SK-N-SH (cell line): ENCODE data around the gene COX7A2. TPM values are rescaled to one million over a fixed set of nuclear protein-coding genes. Genes with fewer than 3 reads are reported as not detected.
A peak's percentile ranks its signal among the peaks of the same experiment; 100 is the strongest.

Experiments used
- CTCF ChIA-PET: fragments of 300-600, 350-600 bp; formaldehyde crosslinking; extraction: SDS; loops from one replicate; lab custom pipeline; 2021; lab: Yijun Ruan, JAX
- POLR2A ChIA-PET: fragments of 350-600 bp; sonication (Branson Sonifier 250); formaldehyde crosslinking; extraction: SDS; loops from one replicate; lab custom pipeline; 2020; ENCODE audit warnings: antibody characterized with exemption, inconsistent platforms; lab: Yijun Ruan, JAX
- DNase-seq: peaks from one replicate; pipeline ENCODE4 v3.0.0; 2012
- H2AFZ ChIP-seq: fragments of 200-600 bp; sonication (generic); 2 replicates; pipeline ENCODE4 v1.8.1; 2016; ENCODE audit warnings: antibody characterized with exemption, mild to moderate bottlenecking, low read depth
- H3F3A ChIP-seq: fragments of 200-600 bp; sonication (generic); replicated peaks from 2 replicates; pipeline ENCODE3; 2016; ENCODE audit warnings: antibody characterized with exemption, mild to moderate bottlenecking; ENCODE audit not compliant: insufficient read depth
- H3K27ac ChIP-seq, 2 experiments: fragments of 200-500 bp in 1 of 2; fragments of 200-600 bp in 1 of 2; sonication (Bioruptor generic) in 1 of 2; sonication (generic), shearing (Covaris generic) in 1 of 2; 2 replicates each; pipeline versions ENCODE4 v1.5.1 to v1.6.1; 2014 to 2016; ENCODE audit warnings: low read depth in 2 of 2, inconsistent platforms in 1 of 2, low read length in 1 of 2, mild to moderate bottlenecking in 1 of 2, mixed read lengths in 1 of 2
- H3K27me3 ChIP-seq: fragments of 200-600 bp; sonication (generic), shearing (Covaris generic); 2 replicates; pipeline ENCODE4 v1.6.1; 2016; ENCODE audit warnings: mixed run types; ENCODE audit not compliant: insufficient read depth
- H3K36me3 ChIP-seq, 2 experiments: fragments of 200-500 bp in 1 of 2; fragments of 200-600 bp in 1 of 2; sonication (Bioruptor generic) in 1 of 2; sonication (generic) in 1 of 2; replicated peaks in 1 of 2; 2 replicates each; pipeline versions ENCODE3 to v1.5.1; 2014 to 2016; ENCODE audit warnings: low read length in 1 of 2, mild to moderate bottlenecking in 1 of 2; ENCODE audit not compliant: insufficient read depth in 2 of 2, control insufficient read depth in 1 of 2
- H3K4me1 ChIP-seq, 2 experiments: fragments of 200-500 bp in 1 of 2; fragments of 200-600 bp in 1 of 2; sonication (Bioruptor generic) in 1 of 2; sonication (generic), shearing (Covaris generic) in 1 of 2; 2 replicates each; pipeline versions ENCODE4 v1.5.1 to v1.6.1; 2014 to 2016; ENCODE audit warnings: low read depth in 1 of 2, low read length in 1 of 2, mixed run types in 1 of 2; ENCODE audit not compliant: insufficient read depth in 2 of 2, control insufficient read depth in 1 of 2
- H3K4me2 ChIP-seq: fragments of 200-600 bp; sonication (generic), shearing (Covaris generic); 2 replicates; pipeline ENCODE4 v1.6.1; 2017; ENCODE audit warnings: mixed run types
- H3K4me3 ChIP-seq, 2 experiments: fragments of 200-500 bp in 1 of 2; fragments of 200-600 bp in 1 of 2; sonication (Bioruptor generic) in 1 of 2; sonication (generic), shearing (Covaris generic) in 1 of 2; 2 replicates each; pipeline versions ENCODE4 v1.5.1 to v1.8.1; 2014 to 2016; ENCODE audit warnings: low read depth in 2 of 2, inconsistent platforms in 1 of 2, low read length in 1 of 2, mild to moderate bottlenecking in 1 of 2, mixed read lengths in 1 of 2, moderate library complexity in 1 of 2
- H3K79me2 ChIP-seq: fragments of 200-600 bp; sonication (generic); 2 replicates; pipeline ENCODE4 v1.8.1; 2017; ENCODE audit warnings: mild to moderate bottlenecking; ENCODE audit not compliant: insufficient read depth
- H3K9ac ChIP-seq: fragments of 200-600 bp; sonication (generic); 2 replicates; pipeline ENCODE4 v1.6.1; 2017; ENCODE audit warnings: mixed run types
- H3K9me2 ChIP-seq: fragments of 200-600 bp; sonication (generic); 2 replicates; pipeline ENCODE4 v1.6.1; 2017; ENCODE audit warnings: mixed run types
- H3K9me3 ChIP-seq: fragments of 200-600 bp; sonication (generic); 2 replicates; pipeline ENCODE4 v1.6.1; 2017; ENCODE audit warnings: mixed run types, mild to moderate bottlenecking, moderate library complexity
- H4K20me1 ChIP-seq: fragments of 200-600 bp; sonication (generic); 2 replicates; pipeline ENCODE4 v1.6.1; 2017; ENCODE audit warnings: mild to moderate bottlenecking, mixed run types; ENCODE audit not compliant: insufficient read depth
- CHD2 ChIP-seq: fragments of 150-350 bp; IDR thresholded peaks from 2 replicates; pipeline ENCODE4 v1.6.1; 2018; ENCODE audit warnings: low read length; ENCODE audit not compliant: partially characterized antibody
- EP300 ChIP-seq, 2 experiments: IDR thresholded peaks; 2 replicates each; pipeline versions ENCODE4 v1.4.0 to v1.6.1; 2012; ENCODE audit warnings: borderline replicate concordance in 1 of 2, low read depth in 1 of 2, low read length in 1 of 2
- EZH2phosphoT487 ChIP-seq: fragments of 200-600 bp; sonication (generic); IDR thresholded peaks from 2 replicates; pipeline ENCODE4 v1.6.1; 2017; ENCODE audit warnings: low read depth, mixed run types, mild to moderate bottlenecking, antibody characterized with exemption, moderate library complexity, borderline replicate concordance
- IRF3 ChIP-seq: fragments of 150-350 bp; IDR thresholded peaks from 2 replicates; pipeline ENCODE4 v1.6.1; 2016; ENCODE audit warnings: mild to moderate bottlenecking, low read depth, low read length
- MAX ChIP-seq: IDR thresholded peaks from 2 replicates; pipeline ENCODE4 v1.4.0; 2012; ENCODE audit warnings: low read depth
- MXI1 ChIP-seq: IDR thresholded peaks from 2 replicates; pipeline ENCODE4 v1.6.1; 2012; ENCODE audit warnings: mild to moderate bottlenecking, low read depth, low read length, improper control_type of control experiment
- NFIC ChIP-seq: IDR thresholded peaks from 2 replicates; pipeline ENCODE4 v1.4.0; 2012; ENCODE audit warnings: borderline replicate concordance
- PBX3 ChIP-seq: IDR thresholded peaks from 2 replicates; pipeline ENCODE4; 2012
- RAD21 ChIP-seq: IDR thresholded peaks from 2 replicates; pipeline ENCODE4 v1.6.1; 2012; ENCODE audit warnings: mild to moderate bottlenecking, low read length
- SIN3A ChIP-seq: IDR thresholded peaks from 2 replicates; pipeline ENCODE4 v1.6.1; 2012; ENCODE audit warnings: low read depth, mild to moderate bottlenecking, low read length, moderate library complexity, borderline replicate concordance
- TAF1 ChIP-seq: IDR thresholded peaks from 2 replicates; pipeline ENCODE4 v1.6.1; 2012; ENCODE audit warnings: low read depth, mild to moderate bottlenecking, low read length, moderate library complexity, borderline replicate concordance
- TEAD4 ChIP-seq: IDR thresholded peaks from 2 replicates; pipeline ENCODE4 v1.4.0; 2012; ENCODE audit warnings: mild to moderate bottlenecking, borderline replicate concordance; ENCODE audit not compliant: insufficient read depth
- USF1 ChIP-seq: IDR thresholded peaks from 2 replicates; pipeline ENCODE4 v1.4.0; 2012; ENCODE audit warnings: low read depth, borderline replicate concordance
- USF2 ChIP-seq: fragments of 150-350 bp; IDR thresholded peaks from 2 replicates; pipeline ENCODE4 v1.6.1; 2017; ENCODE audit warnings: antibody characterized with exemption, low read length, low read depth, borderline replicate concordance
- YY1 ChIP-seq: IDR thresholded peaks from 2 replicates; pipeline ENCODE4 v1.4.0; 2012; ENCODE audit warnings: low read depth, mild to moderate bottlenecking
- ZBTB33 ChIP-seq: IDR thresholded peaks from 2 replicates; pipeline ENCODE4 v1.4.0; 2012; ENCODE audit warnings: low read depth, borderline replicate concordance
- WGBS: methylation state at CpG from one replicate; pipeline ENCODE4 v1.1.6; 2017; ENCODE audit warnings: low lambda C conversion rate; 5-methylcytosine and 5-hydroxymethylcytosine counted together
- polyA plus RNA-seq, 3 experiments: library from polyadenylated mRNA; depleted of rRNA; stranded (reverse); fragments of >200 nt; gene quantifications; 2 replicates each; pipeline ENCODE4 v1.2.3, GENCODE V29; 2012

COX7A2 gene
- polyA plus RNA-seq, 1 of the 3 experiments (the other 2 are of a cell fraction), result 431 TPM

GRCh38 chr6:75204959-75205775 is 38.4 kb downstream of the COX7A2 start:
- H3K27me3 ChIP-seq, result peaks cover 79% of the 10 kb centered on the region
- no peak overlapping the region for H3K9ac ChIP-seq
- ChIA-PET POLR2A (no interaction called here), CTCF (interaction anchor here (0.5 to 9.0 kb wide), 12 partner anchors 13 to 1529 kb away, joined by 3 to 95 read pairs (median 4); no protein-coding TSS in a partner anchor)
- DNase-seq, result peak; percentile 24
- H3K27ac ChIP-seq, result no peak overlapping the region
- H3K9me2 ChIP-seq, result no peaks in the 10 kb centered on the region
- H4K20me1 ChIP-seq, result no peaks in the 10 kb centered on the region
- H3K4me3 ChIP-seq, result peak overlapping the region in 1 of 2 experiments; percentile 58; a peak in 3 of 4 replicates
- H3K9me3 ChIP-seq, result no peaks in the 10 kb centered on the region
- peaks cover 4% of the 10 kb centered on the region in 2 experiments; a peak in 1 of 4 replicates for H3K4me1 ChIP-seq
- H3K36me3 ChIP-seq, result no peaks in the 10 kb centered on the region
- H2AFZ ChIP-seq, result peak overlapping the region; percentile 30; the same call in 1 of the 2 replicates
- H3F3A ChIP-seq, result peaks cover 3% of the 10 kb centered on the region
- no peaks in the 10 kb centered on the region for H3K79me2 ChIP-seq
- no peak for TF ChIP-seq NFIC
- TF ChIP-seq TAF1, result no peak
- no peak for TF ChIP-seq EZH2phosphoT487
- TF ChIP-seq SIN3A, result no peak
- no peak for TF ChIP-seq YY1
- no peak for TF ChIP-seq EP300 (IDR thresholded peaks at IDR 0.05; ENCODE audit: borderline replicate concordance in 1 of 2, low read depth in 1 of 2, low read length in 1 of 2)
- TF ChIP-seq RAD21, result no peak
- TF ChIP-seq CHD2, result no peak
- TF ChIP-seq PBX3, result no peak
- TF ChIP-seq TEAD4, result no peak
- TF ChIP-seq MAX, result no peak
- no peak for TF ChIP-seq IRF3
- TF ChIP-seq USF1, result no peak
- TF ChIP-seq USF2, result no peak
- no peak for TF ChIP-seq ZBTB33
- TF ChIP-seq MXI1, result no peak
- TF ChIP-seq, all 33 proteins: peak for 0
- H3K4me2 ChIP-seq, result peak overlapping the region; percentile 73
- 5% methylated on average over 36 of the region's 47 CpGs for WGBS
